HCT116 (cell line): ENCODE data around the gene TIMM10. TPM values are rescaled to one million over a fixed set of nuclear protein-coding genes. Genes with fewer than 3 reads are reported as not detected.

Source experiments
- ATAC-seq: fragments of 200-7000 bp; cut with Tn5 transposase; 2 replicates; pipeline ENCODE4 v1.9.1; 2020; ENCODE audit warnings: mild to moderate bottlenecking, moderate library complexity
- BruUV-seq: library from RNA; stranded (reverse); fragments of 400-500 nt; replicated peaks from 2 replicates; lab custom pipeline; 2021; lab: Mats Ljungman, UMichigan
- CTCF ChIA-PET: fragments of 300-600 bp; sonication (Branson Sonifier 250); formaldehyde crosslinking; loops from one replicate; lab custom pipeline; 2021; ENCODE audit warnings: antibody characterized with exemption; lab: Charles Lee
- POLR2A ChIA-PET: fragments of 300-600, 350-600 bp; sonication (Branson Sonifier 250); formaldehyde crosslinking; loops from one replicate; lab custom pipeline; 2021; ENCODE audit warnings: antibody characterized with exemption; lab: Charles Lee
- RAD21 ChIA-PET, 2 experiments: fragments of 300-600 bp; sonication (Branson Sonifier 250); formaldehyde crosslinking; loops; one replicate each; lab custom pipeline; 2023; ENCODE audit warnings: low total read pairs in 2 of 2; ENCODE audit not compliant: uncharacterized antibody in 2 of 2, unreplicated experiment in 2 of 2, low non-redundant PET in 1 of 2; lab: Charles Lee
- DNase-seq: peaks from one replicate; pipeline ENCODE4 v3.0.0-alpha.2; 2010; ENCODE audit warnings: low read depth, low spot score
- H2AFZ ChIP-seq: fragments of 200-600 bp; shearing (Covaris generic), sonication (generic); 2 replicates; pipeline ENCODE4 v1.6.1; 2017; ENCODE audit warnings: low read depth, mixed run types, mixed read lengths, antibody characterized with exemption, low read length; ENCODE audit not compliant: poor library complexity, severe bottlenecking
- H3K27ac ChIP-seq: 2 replicates; pipeline ENCODE4 v1.5.1; 2012; ENCODE audit warnings: low read depth, low read length
- H3K27me3 ChIP-seq: fragments of 200-600 bp; sonication (generic); 2 replicates; pipeline ENCODE4 v1.6.1; 2016; ENCODE audit warnings: mixed run types, low read length, mixed read lengths; ENCODE audit not compliant: insufficient read depth
- H3K36me3 ChIP-seq, 2 experiments: fragments of 200-500 bp in 1 of 2; fragments of 200-600 bp in 1 of 2; sonication (Bioruptor generic) in 1 of 2; sonication (generic) in 1 of 2; 2 replicates each; pipeline versions ENCODE4 v1.5.1 to v1.6.1; 2014 to 2016; ENCODE audit warnings: low read length in 2 of 2, inconsistent platforms in 1 of 2, mixed read lengths in 1 of 2, mixed run types in 1 of 2; ENCODE audit not compliant: insufficient read depth in 2 of 2, control insufficient read depth in 1 of 2
- H3K4me1 ChIP-seq, 2 experiments: fragments of 200-600 bp in 1 of 2; sonication (generic) in 1 of 2; 2 replicates each; pipeline versions ENCODE4 v1.5.1 to v1.6.1; 2012 to 2017; ENCODE audit warnings: low read length in 2 of 2, inconsistent platforms in 1 of 2, mild to moderate bottlenecking in 1 of 2, mixed read lengths in 1 of 2, mixed run types in 1 of 2, moderate library complexity in 1 of 2; ENCODE audit not compliant: insufficient read depth in 2 of 2, control insufficient read depth in 1 of 2
- H3K4me2 ChIP-seq: fragments of 200-600 bp; sonication (generic); 2 replicates; pipeline ENCODE4 v1.6.1; 2017; ENCODE audit warnings: mixed run types, low read length, mixed read lengths
- H3K4me3 ChIP-seq, 2 experiments: fragments of 200-600 bp in 1 of 2; sonication (generic) in 1 of 2; replicated peaks in 1 of 2; 2 replicates each; pipeline ENCODE4 v1.5.1; 2011 to 2016; ENCODE audit warnings: low read length in 2 of 2, control low read depth in 1 of 2, low read depth in 1 of 2, mild to moderate bottlenecking in 1 of 2, mixed read lengths in 1 of 2, mixed run types in 1 of 2
- H3K79me2 ChIP-seq: fragments of 200-600 bp; sonication (generic); 2 replicates; pipeline ENCODE4 v1.6.1; 2017; ENCODE audit warnings: mild to moderate bottlenecking, mixed run types, low read length, moderate library complexity, mixed read lengths; ENCODE audit not compliant: insufficient read depth
- H3K9ac ChIP-seq: fragments of 200-600 bp; sonication (generic); 2 replicates; pipeline ENCODE4 v1.6.1; 2016; ENCODE audit warnings: low read length, mixed read lengths
- H3K9me2 ChIP-seq: fragments of 200-600 bp; sonication (generic), shearing (Covaris generic); 2 replicates; pipeline ENCODE4 v1.6.1; 2017; ENCODE audit warnings: mixed run types, mild to moderate bottlenecking, moderate library complexity; ENCODE audit not compliant: insufficient read depth
- H3K9me3 ChIP-seq, 2 experiments: fragments of 200-500 bp in 1 of 2; fragments of 200-600 bp in 1 of 2; sonication (Bioruptor generic) in 1 of 2; sonication (generic) in 1 of 2; 2 replicates each; pipeline ENCODE4 v1.6.1; 2014 to 2017; ENCODE audit warnings: low read length in 2 of 2, mixed read lengths in 2 of 2, inconsistent platforms in 1 of 2, low read depth in 1 of 2, mild to moderate bottlenecking in 1 of 2, mixed run types in 1 of 2, moderate library complexity in 1 of 2; ENCODE audit not compliant: control insufficient read depth in 1 of 2, insufficient read depth in 1 of 2
- H4K20me1 ChIP-seq: fragments of 200-600 bp; sonication (generic), shearing (Covaris generic); 2 replicates; pipeline ENCODE4 v1.6.1; 2017; ENCODE audit warnings: mixed run types, mild to moderate bottlenecking, moderate library complexity; ENCODE audit not compliant: insufficient read depth
- CBX3 ChIP-seq: IDR thresholded peaks from 2 replicates; pipeline ENCODE4 v1.6.1; 2012; ENCODE audit warnings: low read depth
- ELF1 ChIP-seq: IDR thresholded peaks from 2 replicates; pipeline ENCODE4 v1.6.1; 2012; ENCODE audit warnings: low read depth, borderline replicate concordance
- EZH2 ChIP-seq: fragments of 200-600 bp; sonication (generic); IDR thresholded peaks from 2 replicates; pipeline ENCODE4 v1.6.1; 2017; ENCODE audit warnings: antibody characterized with exemption, mixed run types
- FOSL1 ChIP-seq: IDR thresholded peaks from 2 replicates; pipeline ENCODE4 v1.6.1; 2012; ENCODE audit warnings: low read depth
- JUND ChIP-seq: IDR thresholded peaks from 2 replicates; pipeline ENCODE4 v1.6.1; 2012
- POLR2A ChIP-seq: IDR thresholded peaks from 2 replicates; pipeline ENCODE4 v1.7.0; 2011; ENCODE audit warnings: borderline replicate concordance; ENCODE audit not compliant: insufficient read depth, insufficient read length; ENCODE audit errors: extremely low read depth
- RAD21 ChIP-seq: IDR thresholded peaks from 2 replicates; pipeline ENCODE4 v1.6.1; 2012; ENCODE audit warnings: low read depth, mild to moderate bottlenecking
- SP1 ChIP-seq: IDR thresholded peaks from 2 replicates; pipeline ENCODE4 v1.6.1; 2012; ENCODE audit warnings: low read depth
- ZFX ChIP-seq: fragments of 450-650 bp; IDR thresholded peaks from 2 replicates; pipeline ENCODE4 v1.6.1; 2017
- ZNF274 ChIP-seq: fragments of 200-500 bp; sonication (Bioruptor generic); IDR thresholded peaks from 2 replicates; pipeline ENCODE4 v1.6.1; 2014; ENCODE audit warnings: mild to moderate bottlenecking, low read depth, low read length, inconsistent platforms
- intact Hi-C: fragments of 100-400 bp; cut with micrococcal nuclease; formaldehyde crosslinking; loops from 2 replicates; pipeline ENCODE4 v1.10.0; 2022
- total RNA-seq: library from RNA; stranded (reverse); gene quantifications from one replicate; pipeline ENCODE4 v1.2.1, GENCODE V29; 2021; ENCODE audit not compliant: unreplicated experiment
- TF ChIP-seq, protein P1 (sequence below): IDR thresholded peaks from 2 replicates; pipeline ENCODE4 v1.6.1; 2012

Gene TIMM10
- total RNA-seq, 1 experiment from 2014 or later, result 65.6 TPM

DNA sequence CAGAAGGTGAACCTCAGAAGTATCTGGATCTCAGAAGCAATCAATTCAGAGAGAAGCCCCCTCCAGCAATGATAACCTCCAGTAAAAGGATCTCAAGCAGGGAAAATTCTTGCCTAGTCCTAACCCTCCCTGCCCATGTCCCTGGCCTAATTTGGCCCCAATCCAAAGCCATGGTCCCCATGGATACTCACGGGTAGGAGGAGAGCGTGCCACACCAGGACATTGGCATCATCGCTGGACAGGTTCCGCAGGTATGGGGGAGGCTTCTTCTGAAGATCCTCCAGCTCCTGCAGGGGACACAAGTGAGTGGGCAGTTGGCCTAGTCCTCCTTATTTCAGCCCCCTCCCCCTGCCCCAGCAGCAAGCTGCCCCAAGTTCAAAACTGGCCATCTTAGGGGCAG, 29.6 kb upstream of the TIMM10 start:
- no peaks in the 10 kb centered on the region for H3K27me3 ChIP-seq
- intact Hi-C loops, result no loop called here
- no peak overlapping the region for H3K27ac ChIP-seq
- peak overlapping the region; percentile 36; the same call in 1 of the 2 replicates for H3K4me2 ChIP-seq
- no peak overlapping the region for H3K4me3 ChIP-seq
- no peak overlapping the region for H3K9ac ChIP-seq
- no peak overlapping the region for H2AFZ ChIP-seq
- TF ChIP-seq JUND (no peak), FOSL1 (no peak), RAD21 (no peak), SP1 (no peak), CBX3 (no peak), ELF1 (no peak), POLR2A (no peak), ZFX (no peak)
- RAD21 ChIA-PET, result no interaction called here
- H3K4me1 ChIP-seq, result peaks cover 6 to 15% of the 10 kb centered on the region in 2 experiments; a peak in 2 of 4 replicates
- BruUV-seq, result no TSS peak
- no peaks in the 10 kb centered on the region for H3K79me2 ChIP-seq
- no peak for DNase-seq
- no peaks in the 10 kb centered on the region for H3K9me2 ChIP-seq
- H3K9me3 ChIP-seq, result no peaks in the 10 kb centered on the region
- CTCF ChIA-PET, result interaction anchor here (1.4 kb wide), 1 partner anchor 215 kb away, joined by 3 read pairs; no protein-coding TSS in a partner anchor
- POLR2A ChIA-PET, result no interaction called here
- H3K36me3 ChIP-seq, result peaks cover 0 to 2% of the 10 kb centered on the region in 2 experiments; a peak in 1 of 4 replicates
- no peaks in the 10 kb centered on the region for H4K20me1 ChIP-seq
- ATAC-seq, result no peak

DNA sequence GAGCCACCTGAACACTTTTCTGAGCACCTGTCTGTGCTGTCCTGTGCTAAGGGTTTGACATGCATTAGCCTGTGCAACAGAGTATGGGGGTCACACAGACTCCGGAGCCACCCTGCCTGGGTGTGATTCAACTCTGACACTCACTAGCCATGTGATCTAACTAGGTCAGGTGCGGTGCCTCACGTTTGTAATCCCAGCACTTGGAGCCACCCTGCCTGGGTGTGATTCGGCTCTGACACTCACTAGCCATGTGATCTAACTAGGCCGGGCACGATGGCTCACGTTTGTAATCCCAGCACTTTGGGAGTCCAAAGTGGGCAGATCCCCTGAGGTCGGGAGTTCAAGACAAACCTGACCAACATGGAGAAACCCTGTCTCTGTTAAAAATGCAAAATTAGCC, 25.5 kb upstream of the TIMM10 start:
- Histone ChIP-seq H3K27ac (no peak overlapping the region), H2AFZ (no peak overlapping the region), H3K9ac (no peak overlapping the region), H3K9me3 (no peaks in the 10 kb centered on the region), H3K4me1 (peaks cover 12 to 14% of the 10 kb centered on the region in 2 experiments; a peak in 3 of 4 replicates), H3K4me3 (no peak overlapping the region), H3K9me2 (no peaks in the 10 kb centered on the region), H4K20me1 (no peaks in the 10 kb centered on the region), H3K79me2 (no peaks in the 10 kb centered on the region), H3K36me3 (peaks cover 0 to 4% of the 10 kb centered on the region in 2 experiments; a peak in 2 of 4 replicates), H3K27me3 (no peaks in the 10 kb centered on the region), H3K4me2 (no peak overlapping the region)
- ChIA-PET CTCF (no interaction called here), RAD21 (no interaction called here), POLR2A (no interaction called here)
- TF ChIP-seq ZNF274, result no peak
- TF ChIP-seq, protein P1, sequence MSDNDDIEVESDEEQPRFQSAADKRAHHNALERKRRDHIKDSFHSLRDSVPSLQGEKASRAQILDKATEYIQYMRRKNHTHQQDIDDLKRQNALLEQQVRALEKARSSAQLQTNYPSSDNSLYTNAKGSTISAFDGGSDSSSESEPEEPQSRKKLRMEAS, result peak; percentile 27; the same call in 1 of the 2 replicates
- TF ChIP-seq EZH2, result no peak
- ATAC-seq (no peak), DNase-seq (no peak)
- intact Hi-C loops, result no loop called here
- no TSS peak for BruUV-seq
